ENCODE results near the gene KIF1A. TPM values are rescaled to one million over a fixed set of nuclear protein-coding genes. Genes with fewer than 3 reads are reported as not detected.

The KIF1A gene
- total RNA-seq, 1 donor from 2014 or later = 52.2 TPM

- no peak for TF ChIP-seq CTCF (IDR thresholded peaks at IDR 0.05; ENCODE audit: unreplicated experiment)
- Mint-ChIP-seq H3K27me3 (ENCODE audit: unreplicated experiment) (peaks cover 24% of the 10 kb centered on the region), H3K27ac (ENCODE audit: unreplicated experiment) (no peak overlapping the region), H3K36me3 (ENCODE audit: low read depth, unreplicated experiment) (peaks cover 9% of the 10 kb centered on the region), H3K4me1 (ENCODE audit: unreplicated experiment) (peaks cover 14% of the 10 kb centered on the region), H3K9me3 (ENCODE audit: unreplicated experiment) (peaks cover 9% of the 10 kb centered on the region), H3K4me3 (ENCODE audit: unreplicated experiment) (peak overlapping the region; percentile 84)
- DNase-seq (ENCODE audit: low spot score) = no peak
Observed at GRCh38 chr2:240818293-240819125, 1.5 kb downstream of the KIF1A start.

- H3K9me3 Mint-ChIP-seq (ENCODE audit: unreplicated experiment) = peaks cover 12% of the 10 kb centered on the region
- peaks cover 14% of the 10 kb centered on the region for H3K4me1 Mint-ChIP-seq (ENCODE audit: unreplicated experiment)
- peaks cover 22% of the 10 kb centered on the region for H3K27me3 Mint-ChIP-seq (ENCODE audit: unreplicated experiment)
- DNase-seq (ENCODE audit: low spot score) = no peak
- no peak overlapping the region for H3K4me3 Mint-ChIP-seq (ENCODE audit: unreplicated experiment)
- H3K36me3 Mint-ChIP-seq (ENCODE audit: low read depth, unreplicated experiment) = peaks cover 13% of the 10 kb centered on the region
- no peak for TF ChIP-seq CTCF (IDR thresholded peaks at IDR 0.05; ENCODE audit: unreplicated experiment)
- H3K27ac Mint-ChIP-seq (ENCODE audit: unreplicated experiment) = no peak overlapping the region
Observed at GRCh38 chr2:240817496-240818292, 2.3 kb downstream of the KIF1A start.

- no peak overlapping the region for H3K4me3 Mint-ChIP-seq (ENCODE audit: unreplicated experiment)
- H3K4me1 Mint-ChIP-seq (ENCODE audit: unreplicated experiment) = peaks cover 8% of the 10 kb centered on the region
- H3K36me3 Mint-ChIP-seq (ENCODE audit: low read depth, unreplicated experiment) = peaks cover 18% of the 10 kb centered on the region
- no peak for TF ChIP-seq CTCF (IDR thresholded peaks at IDR 0.05; ENCODE audit: unreplicated experiment)
- no peak overlapping the region for H3K27ac Mint-ChIP-seq (ENCODE audit: unreplicated experiment)
- DNase-seq (ENCODE audit: low spot score) = no peak
- peaks cover 15% of the 10 kb centered on the region for H3K9me3 Mint-ChIP-seq (ENCODE audit: unreplicated experiment)
- H3K27me3 Mint-ChIP-seq (ENCODE audit: unreplicated experiment) = peaks cover 20% of the 10 kb centered on the region
Observed at GRCh38 chr2:240816584-240817495, 3.2 kb downstream of the KIF1A start.

GRCh38 chr2:240815761-240816583 lies 4.0 kb downstream of the KIF1A start:
- H3K9me3 Mint-ChIP-seq (ENCODE audit: unreplicated experiment) = peaks cover 15% of the 10 kb centered on the region
- peaks cover 23% of the 10 kb centered on the region for H3K36me3 Mint-ChIP-seq (ENCODE audit: low read depth, unreplicated experiment)
- H3K27ac Mint-ChIP-seq (ENCODE audit: unreplicated experiment) = peak overlapping the region; percentile 86
- DNase-seq (ENCODE audit: low spot score) = no peak
- peak overlapping the region; percentile 68 for H3K4me3 Mint-ChIP-seq (ENCODE audit: unreplicated experiment)
- no peak for TF ChIP-seq CTCF (IDR thresholded peaks at IDR 0.05; ENCODE audit: unreplicated experiment)
- peaks cover 2% of the 10 kb centered on the region for H3K4me1 Mint-ChIP-seq (ENCODE audit: unreplicated experiment)
- H3K27me3 Mint-ChIP-seq (ENCODE audit: unreplicated experiment) = peaks cover 15% of the 10 kb centered on the region

Measured in endothelial cell (in vitro differentiated cells).